ENCODE data around the gene SIRPD.

DNA sequence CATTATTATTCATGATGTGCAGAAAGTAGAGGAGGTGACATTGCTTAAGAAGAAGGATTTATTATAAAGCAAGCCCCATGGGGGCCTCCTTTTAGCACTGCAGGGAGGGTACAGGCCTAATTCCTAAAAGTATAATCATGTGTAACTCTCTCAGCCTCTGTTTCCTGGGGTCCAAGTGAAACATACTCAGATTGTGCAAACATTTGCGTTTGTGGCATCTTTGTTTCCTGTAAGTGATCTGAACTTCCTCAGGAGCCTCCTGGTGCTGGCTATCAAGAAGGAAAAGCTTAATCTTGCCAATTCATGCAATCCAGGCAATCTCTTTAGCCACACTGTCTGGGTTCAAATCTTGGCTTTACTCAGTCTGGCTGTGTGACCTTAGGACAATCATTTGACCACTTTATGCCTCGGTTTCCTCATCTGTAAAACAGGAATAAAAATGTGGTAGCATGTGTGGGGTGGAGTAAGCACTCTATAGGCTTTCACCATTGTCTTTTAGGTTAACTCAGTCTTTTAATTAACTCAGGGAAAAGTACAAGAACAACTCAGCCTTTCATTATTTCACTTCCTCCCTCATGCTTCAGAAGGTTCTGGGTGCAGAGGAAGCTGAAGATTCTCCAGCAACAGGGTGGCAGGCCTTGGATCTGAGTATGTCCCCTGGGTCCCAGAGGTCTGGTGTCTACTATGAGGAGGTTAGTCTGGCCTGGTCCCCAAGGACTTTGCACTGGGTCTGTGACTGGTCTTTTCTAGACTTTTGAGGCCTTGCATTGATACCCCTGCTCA, 65.5 kb downstream of the SIRPD start:
- TF ChIP-seq CTCF (IDR thresholded peaks at IDR 0.05): no peak
- TF ChIP-seq POLR2A (IDR thresholded peaks at IDR 0.05): no peak
- no peak for TF ChIP-seq POLR2AphosphoS5 (IDR thresholded peaks at IDR 0.05)
